ENCODE data around the gene SPECC1L. TPM values are rescaled to one million over a fixed set of nuclear protein-coding genes. Genes with fewer than 3 reads are reported as not detected.

Gene SPECC1L
- total and polyA plus RNA-seq, 2 of the 8 experiments (the other 6 are each of a cell fraction or from before 2014, with no cell fraction given): 15.7 to 61.6 TPM

GRCh38 chr22:24443668-24444067, 173.0 kb downstream of the SPECC1L start (continued):
- TF ChIP-seq SP4 (IDR thresholded peaks at IDR 0.05; ENCODE audit: low read length) (no peak), TBP (IDR thresholded peaks at IDR 0.05; ENCODE audit: low read depth, low read length) (no peak), CTBP2 (IDR thresholded peaks at IDR 0.05; ENCODE audit: borderline replicate concordance, insufficient read depth, insufficient read length, low read length) (no peak)
